ENCODE measurements around the gene CENPI.
"Not testable (repeated sequence)": the region's sequence is repeated elsewhere in the genome, so short reads cannot be mapped to it uniquely, and the experiment has no call there.

CENPI gene, protein sequence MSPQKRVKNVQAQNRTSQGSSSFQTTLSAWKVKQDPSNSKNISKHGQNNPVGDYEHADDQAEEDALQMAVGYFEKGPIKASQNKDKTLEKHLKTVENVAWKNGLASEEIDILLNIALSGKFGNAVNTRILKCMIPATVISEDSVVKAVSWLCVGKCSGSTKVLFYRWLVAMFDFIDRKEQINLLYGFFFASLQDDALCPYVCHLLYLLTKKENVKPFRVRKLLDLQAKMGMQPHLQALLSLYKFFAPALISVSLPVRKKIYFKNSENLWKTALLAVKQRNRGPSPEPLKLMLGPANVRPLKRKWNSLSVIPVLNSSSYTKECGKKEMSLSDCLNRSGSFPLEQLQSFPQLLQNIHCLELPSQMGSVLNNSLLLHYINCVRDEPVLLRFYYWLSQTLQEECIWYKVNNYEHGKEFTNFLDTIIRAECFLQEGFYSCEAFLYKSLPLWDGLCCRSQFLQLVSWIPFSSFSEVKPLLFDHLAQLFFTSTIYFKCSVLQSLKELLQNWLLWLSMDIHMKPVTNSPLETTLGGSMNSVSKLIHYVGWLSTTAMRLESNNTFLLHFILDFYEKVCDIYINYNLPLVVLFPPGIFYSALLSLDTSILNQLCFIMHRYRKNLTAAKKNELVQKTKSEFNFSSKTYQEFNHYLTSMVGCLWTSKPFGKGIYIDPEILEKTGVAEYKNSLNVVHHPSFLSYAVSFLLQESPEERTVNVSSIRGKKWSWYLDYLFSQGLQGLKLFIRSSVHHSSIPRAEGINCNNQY

DNA sequence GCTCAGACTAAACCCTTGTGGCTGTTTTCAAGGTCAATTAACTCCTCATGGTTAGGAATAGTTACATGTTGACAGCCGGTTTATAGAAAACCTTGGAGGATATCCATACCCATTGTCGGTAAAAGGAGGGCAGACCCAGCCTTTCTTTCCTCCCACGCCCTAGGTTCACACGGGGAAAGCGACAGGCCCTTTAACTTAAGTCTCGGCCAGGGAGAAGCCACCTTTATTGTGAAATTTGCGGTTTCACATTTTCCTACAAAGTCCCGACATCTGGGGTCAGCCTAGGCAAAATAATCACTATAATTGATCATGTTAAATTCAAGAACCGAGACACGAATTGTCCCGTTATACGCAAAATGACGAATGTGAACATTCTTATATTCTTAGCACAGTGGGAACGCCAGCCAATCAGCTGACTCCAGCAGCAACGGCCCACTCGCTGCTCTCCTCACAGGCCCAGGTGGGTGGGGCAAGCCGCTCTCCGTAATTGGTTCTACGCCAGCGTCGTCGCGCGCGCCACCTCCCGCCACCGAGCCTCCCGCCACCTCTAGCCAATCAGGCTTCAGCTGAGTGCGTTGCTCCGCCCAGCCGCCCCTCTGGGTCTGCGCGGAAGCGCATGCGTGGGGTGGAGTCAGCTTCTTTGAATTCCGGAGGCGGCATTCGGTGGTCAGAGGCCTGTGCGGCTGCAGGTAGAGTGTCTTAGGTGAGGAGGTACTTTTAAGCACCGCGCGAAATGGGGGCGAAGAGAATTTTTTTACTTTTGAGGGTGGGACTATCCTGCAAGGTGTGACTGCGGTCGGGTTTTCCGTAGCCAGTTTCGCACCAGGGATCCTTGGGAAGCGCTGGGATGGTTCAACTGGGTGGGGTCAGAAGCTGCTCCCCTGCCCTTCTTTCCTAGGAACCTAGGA lies at the start of gene CENPI:
CENPI (plus strand) TSS at position 659 of the 908 bp plus-strand sequence. CDS start 2,867 bp downstream, outside the sequence.
- Mint-ChIP-seq H3K9me3 (peaks cover 54% of the 10 kb centered on the region), H3K27ac (peak within 1 kb of the TSS; percentile 89), H3K4me3 (peak within 1 kb of the TSS; percentile 92), H3K36me3 (ENCODE audit: low read depth) (peaks cover 8% of the 10 kb centered on the region), H3K27me3 (ENCODE audit: low read depth, poor library complexity) (peaks cover 3% of the 10 kb centered on the region), H3K4me1 (peaks cover 18% of the 10 kb centered on the region)
- DNase-seq, result peak; percentile 89
- TF ChIP-seq, protein P1, sequence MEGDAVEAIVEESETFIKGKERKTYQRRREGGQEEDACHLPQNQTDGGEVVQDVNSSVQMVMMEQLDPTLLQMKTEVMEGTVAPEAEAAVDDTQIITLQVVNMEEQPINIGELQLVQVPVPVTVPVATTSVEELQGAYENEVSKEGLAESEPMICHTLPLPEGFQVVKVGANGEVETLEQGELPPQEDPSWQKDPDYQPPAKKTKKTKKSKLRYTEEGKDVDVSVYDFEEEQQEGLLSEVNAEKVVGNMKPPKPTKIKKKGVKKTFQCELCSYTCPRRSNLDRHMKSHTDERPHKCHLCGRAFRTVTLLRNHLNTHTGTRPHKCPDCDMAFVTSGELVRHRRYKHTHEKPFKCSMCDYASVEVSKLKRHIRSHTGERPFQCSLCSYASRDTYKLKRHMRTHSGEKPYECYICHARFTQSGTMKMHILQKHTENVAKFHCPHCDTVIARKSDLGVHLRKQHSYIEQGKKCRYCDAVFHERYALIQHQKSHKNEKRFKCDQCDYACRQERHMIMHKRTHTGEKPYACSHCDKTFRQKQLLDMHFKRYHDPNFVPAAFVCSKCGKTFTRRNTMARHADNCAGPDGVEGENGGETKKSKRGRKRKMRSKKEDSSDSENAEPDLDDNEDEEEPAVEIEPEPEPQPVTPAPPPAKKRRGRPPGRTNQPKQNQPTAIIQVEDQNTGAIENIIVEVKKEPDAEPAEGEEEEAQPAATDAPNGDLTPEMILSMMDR (IDR thresholded peaks at IDR 0.05), result no peak

DNA sequence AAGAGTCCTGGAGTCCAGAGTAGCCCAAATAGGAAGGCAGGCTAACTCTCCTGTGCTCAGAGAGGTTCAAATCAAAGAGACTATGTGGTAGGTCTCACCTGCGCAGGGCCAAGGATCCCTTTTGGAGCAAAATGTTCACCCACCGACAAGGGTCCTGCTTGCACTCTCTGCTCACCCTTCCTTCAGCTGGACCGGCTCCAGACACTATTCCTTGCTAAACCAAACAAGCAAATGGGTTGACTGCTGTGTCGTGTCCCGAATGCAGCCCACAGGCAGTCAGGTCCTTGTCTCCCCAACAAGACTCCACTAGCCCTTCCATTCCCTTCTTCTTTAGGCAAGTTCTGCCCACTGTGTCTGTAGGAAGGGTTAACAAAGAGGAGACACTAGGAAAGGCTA lies 46.9 kb upstream of the CENPI start:
- Mint-ChIP-seq H3K27me3 (ENCODE audit: low read depth, poor library complexity) (peaks cover 3% of the 10 kb centered on the region), H3K36me3 (ENCODE audit: low read depth) (peaks cover 7% of the 10 kb centered on the region), H3K4me3 (peak overlapping the region; percentile 86), H3K9me3 (peaks cover 56% of the 10 kb centered on the region), H3K27ac (no peak overlapping the region), H3K4me1 (no peaks in the 10 kb centered on the region)
- DNase-seq, result no peak
- TF ChIP-seq, protein P1 (IDR thresholded peaks at IDR 0.05), result no peak

DNA sequence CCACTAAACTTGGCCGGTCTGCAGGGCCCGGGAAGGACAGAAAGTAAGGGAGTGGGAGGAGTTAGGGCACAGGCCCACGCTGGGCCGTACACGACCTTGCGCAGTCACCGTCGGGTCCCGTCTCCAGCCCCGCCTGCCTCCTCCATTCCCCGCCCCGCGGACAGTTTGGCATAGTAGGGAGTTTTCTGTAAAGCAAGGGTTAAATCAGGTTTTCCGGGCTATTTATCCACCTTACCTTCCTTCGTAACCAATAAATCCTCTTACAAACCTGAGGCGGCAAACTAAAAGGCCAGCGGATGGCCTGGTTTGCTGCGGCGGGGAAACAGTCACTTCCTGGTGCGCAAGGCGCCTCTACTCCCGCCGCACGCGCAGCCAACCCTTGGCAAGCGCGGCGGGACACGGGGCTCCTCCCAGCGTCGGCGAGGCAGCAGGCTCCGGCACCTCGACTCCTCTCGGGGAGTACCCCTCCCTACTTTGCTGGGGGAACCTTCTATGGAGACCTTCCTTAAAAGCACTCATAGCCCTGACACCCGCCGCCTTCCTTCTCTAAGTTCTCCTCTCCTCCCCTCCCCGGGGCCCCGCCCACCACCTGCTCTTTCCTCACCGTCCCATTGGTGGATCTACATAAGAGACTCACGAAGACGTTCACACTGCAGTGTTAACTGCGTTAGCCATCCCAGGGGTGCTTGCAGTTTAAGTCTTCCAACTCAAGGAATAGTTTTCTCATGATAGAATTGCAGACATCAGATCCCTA lies 46.3 kb upstream of the CENPI start, which contains the start of gene TRMT2B:
TRMT2B (minus strand) TSS at position 563 of the 754 bp plus-strand sequence. CDS start 9,822 bp downstream, outside the sequence.
- Mint-ChIP-seq H3K36me3 (ENCODE audit: low read depth) (peaks cover 7% of the 10 kb centered on the region), H3K27me3 (ENCODE audit: low read depth, poor library complexity) (peaks cover 3% of the 10 kb centered on the region), H3K9me3 (peaks cover 57% of the 10 kb centered on the region), H3K27ac (peak within 1 kb of the TSS; percentile 45), H3K4me1 (no peaks in the 10 kb centered on the region), H3K4me3 (peak within 1 kb of the TSS; percentile 86)
- peak; percentile 66 for DNase-seq
- TF ChIP-seq, protein P1 (IDR thresholded peaks at IDR 0.05), result no peak

DNA sequence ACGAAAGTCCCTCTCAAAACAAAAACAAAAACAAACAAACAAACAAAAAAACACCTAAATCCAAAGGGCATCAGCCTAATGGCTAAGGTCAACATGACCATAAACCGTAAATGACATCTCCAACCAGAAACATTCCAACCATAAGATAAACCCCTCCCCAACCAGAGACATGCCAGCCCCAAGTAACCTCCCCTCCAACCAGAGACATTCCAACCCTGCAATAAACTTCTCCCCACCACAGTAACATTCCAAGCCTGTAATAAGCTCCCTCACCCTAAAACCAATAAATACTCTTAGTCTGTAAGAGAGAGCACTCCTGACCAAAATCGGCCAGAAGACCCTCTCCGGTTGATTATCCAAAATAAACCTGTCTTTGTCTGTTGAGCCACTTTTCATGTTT lies 41.5 kb upstream of the CENPI start:
- not testable (repeated sequence) for DNase-seq; H3K27ac Mint-ChIP-seq; H3K4me1 Mint-ChIP-seq; H3K36me3 Mint-ChIP-seq (ENCODE audit: low read depth); H3K27me3 Mint-ChIP-seq (ENCODE audit: low read depth, poor library complexity); H3K4me3 Mint-ChIP-seq
- H3K9me3 Mint-ChIP-seq, result peaks cover 57% of the 10 kb centered on the region

DNA sequence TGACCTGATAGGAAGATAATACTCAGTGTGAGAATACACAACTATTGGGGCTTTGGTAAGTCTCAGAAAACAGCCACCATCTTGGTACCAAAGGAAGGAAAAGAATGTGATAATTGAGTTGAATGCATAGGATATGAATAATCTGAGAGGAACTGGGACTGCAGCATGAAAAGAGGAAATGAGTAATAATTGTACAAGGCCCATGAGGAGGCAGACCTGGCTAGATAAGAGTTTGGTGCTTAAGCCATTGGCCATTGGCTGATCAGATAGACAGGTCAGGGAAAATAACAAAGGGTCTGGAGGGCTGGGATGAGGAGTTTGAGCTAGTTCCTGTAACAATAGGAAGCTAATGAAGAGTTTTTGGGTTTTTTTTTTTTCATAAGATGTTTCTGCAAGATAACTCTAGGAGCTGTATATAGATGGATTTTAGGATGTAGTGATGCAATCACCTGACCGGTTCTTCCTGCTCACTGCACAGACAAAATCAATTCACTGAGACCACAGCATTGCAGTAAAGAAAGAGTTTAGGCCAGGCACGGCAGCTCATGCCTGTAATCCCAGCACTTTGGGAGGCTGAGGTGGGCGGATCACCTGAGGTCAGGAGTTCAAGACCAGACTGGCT lies 40.8 kb upstream of the CENPI start:
- Mint-ChIP-seq H3K27me3 (ENCODE audit: low read depth, poor library complexity) (no peaks in the 10 kb centered on the region), H3K4me3 (no peak overlapping the region), H3K36me3 (ENCODE audit: low read depth) (no peaks in the 10 kb centered on the region), H3K9me3 (peaks cover 55% of the 10 kb centered on the region), H3K4me1 (no peaks in the 10 kb centered on the region), H3K27ac (no peak overlapping the region)
- DNase-seq, result no peak
- TF ChIP-seq, protein P1 (IDR thresholded peaks at IDR 0.05), result no peak
